Hippocampal formation (tissue), 2 donors: ENCODE data around the gene FAM120A.

Experiments used
- DNase-seq, 2 donors: peaks; one replicate each; lab custom pipeline; 2025; lab: John Stamatoyannopoulos, UW

Gene FAM120A

GRCh38 chr9:93577975-93578682 lies 126.6 kb downstream of the FAM120A start:
- no peak for DNase-seq

- DNase-seq: no peak
These were observed 127.4 kb downstream of the FAM120A start for GRCh38 chr9:93578844-93579243.

DNA sequence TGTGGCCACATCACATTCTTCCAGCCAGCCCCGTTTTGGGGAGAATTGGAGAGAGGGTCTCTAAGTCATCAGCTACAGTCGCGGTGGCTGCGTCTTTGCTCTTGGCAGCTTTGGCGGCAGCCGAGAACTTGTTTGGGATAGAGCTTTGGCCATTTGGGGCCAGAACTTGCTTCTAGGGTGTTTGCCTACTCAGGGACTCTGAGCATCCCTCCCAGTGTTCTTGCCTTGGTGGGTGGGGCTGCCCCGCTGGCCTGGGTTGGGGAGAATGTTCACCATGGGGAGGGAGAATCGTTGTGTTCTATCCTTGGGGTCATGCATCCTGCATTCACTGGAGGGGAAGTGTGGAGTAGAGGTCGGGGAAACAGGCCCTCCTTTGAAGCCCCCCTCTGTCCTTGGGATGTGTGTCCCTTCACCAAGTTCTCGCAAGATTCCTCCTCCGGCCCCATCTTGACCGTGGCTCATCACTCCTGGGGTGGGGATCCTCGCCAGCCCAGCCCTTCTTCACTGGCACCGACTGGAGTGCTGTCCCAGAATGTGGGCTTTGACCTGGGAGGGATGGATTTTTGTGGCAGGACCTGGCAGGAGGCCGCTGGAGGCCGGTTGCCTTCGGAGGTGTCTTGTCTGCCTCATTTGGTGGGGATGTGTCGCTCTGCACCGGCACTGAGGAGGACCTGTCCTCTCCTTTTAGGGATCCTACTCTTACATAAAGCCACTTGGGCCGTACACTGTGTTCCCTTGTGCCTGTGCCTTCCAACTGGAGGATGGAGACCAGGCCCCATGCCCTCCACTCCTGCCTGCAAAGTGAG lies 128.4 kb downstream of the FAM120A start:
- DNase-seq: no peak

DNA sequence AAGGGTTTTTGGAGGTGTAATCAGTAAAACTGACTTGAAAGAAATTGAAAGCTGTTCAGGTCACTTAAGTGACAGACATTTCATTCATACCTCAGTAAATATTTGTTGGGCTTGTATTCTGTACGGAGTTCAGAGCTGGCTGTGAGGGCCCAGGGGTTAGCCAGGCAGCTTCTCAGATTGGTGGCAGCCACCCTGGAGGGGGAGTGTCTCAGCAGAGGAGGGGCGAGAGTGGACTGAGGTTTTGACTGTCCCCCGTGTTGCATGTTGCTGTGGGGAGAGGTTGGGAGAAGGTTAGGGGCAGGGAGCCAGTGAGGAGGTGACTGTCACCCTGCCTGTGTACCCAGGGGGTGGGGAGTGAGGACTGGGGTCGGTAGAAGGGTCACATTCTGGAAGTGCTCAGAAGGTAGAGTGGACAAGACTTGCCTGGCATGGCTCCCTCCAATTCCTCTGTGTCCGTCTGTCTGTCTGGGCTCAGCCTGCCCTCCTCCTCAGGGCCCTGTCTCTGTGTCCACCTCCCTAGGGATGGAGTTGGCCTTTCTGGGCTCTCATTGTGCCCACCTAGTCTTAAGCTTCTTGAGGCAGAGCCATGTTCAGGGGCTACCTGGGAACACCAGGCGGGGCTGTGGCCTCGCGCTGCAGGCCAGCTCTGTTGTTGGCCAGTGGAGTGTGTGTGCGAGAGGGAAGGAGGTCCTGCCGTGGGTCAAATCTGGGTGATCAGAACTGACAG lies 129.3 kb downstream of the FAM120A start:
- no peak for DNase-seq

DNA sequence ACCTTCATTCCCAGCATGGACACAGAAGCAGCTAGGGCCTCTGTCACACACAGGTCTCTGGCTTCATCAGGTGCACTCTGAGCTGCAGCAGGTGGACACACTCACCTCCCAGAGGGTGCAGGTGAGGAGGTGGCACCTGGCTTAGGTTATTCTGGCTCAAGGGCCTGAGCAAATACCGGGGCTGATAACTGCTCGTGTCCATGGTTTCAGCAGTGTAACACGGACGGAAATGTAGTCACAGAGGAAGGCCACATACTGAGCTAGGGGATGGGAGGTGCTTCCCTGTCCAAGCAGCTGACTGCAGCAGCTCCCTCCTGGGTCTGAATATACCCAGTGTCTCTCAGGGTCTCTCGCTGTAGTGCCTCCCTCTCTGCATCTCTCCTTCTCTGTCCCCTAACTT lies 130.6 kb downstream of the FAM120A start:
- no peak for DNase-seq

DNA sequence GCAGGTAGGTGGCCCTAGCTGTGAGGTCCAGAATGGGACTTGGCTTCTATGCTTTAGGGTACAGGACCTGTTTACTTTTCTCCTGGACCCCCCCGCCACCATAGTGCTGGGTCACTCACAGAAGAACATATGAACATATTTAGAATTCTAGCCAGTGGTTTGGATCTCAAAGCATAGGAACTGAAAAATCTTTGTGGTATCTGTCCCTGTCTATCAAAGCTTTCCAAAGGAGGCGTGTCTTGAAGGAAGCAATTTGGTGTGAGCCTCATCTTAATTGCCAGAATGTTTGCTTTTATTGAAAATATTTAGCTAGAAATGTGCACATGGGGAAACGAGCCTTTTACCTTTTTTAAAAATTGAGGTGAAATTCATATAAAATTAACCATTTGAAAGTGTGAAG lies 131.1 kb downstream of the FAM120A start:
- DNase-seq: no peak

DNA sequence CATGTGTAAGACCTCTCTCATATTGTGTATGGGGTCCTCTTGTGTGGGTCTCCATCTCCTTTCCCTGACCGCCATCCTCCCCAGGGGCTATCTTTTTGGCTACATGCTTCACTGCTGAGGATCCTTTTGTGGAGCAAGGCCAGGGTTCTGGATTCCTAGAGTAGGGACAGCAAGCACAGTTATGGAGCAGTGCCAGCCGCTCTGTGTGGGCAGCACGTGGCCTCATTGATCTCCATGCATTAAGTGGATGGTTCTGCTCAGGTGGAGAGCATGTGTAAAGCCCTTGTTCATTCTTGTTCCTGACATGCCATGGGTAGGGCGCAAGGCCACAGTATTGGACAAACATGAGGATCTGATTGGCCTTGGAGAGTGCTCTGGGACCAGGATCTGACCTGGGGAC lies 133.8 kb downstream of the FAM120A start:
- DNase-seq: no peak

- no peak for DNase-seq
These were observed 134.2 kb downstream of the FAM120A start for GRCh38 chr9:93585695-93586094.

- no peak for DNase-seq
These were observed 135.0 kb downstream of the FAM120A start for GRCh38 chr9:93586290-93587057.

GRCh38 chr9:93587284-93587650 lies 135.8 kb downstream of the FAM120A start:
- no peak for DNase-seq

DNA sequence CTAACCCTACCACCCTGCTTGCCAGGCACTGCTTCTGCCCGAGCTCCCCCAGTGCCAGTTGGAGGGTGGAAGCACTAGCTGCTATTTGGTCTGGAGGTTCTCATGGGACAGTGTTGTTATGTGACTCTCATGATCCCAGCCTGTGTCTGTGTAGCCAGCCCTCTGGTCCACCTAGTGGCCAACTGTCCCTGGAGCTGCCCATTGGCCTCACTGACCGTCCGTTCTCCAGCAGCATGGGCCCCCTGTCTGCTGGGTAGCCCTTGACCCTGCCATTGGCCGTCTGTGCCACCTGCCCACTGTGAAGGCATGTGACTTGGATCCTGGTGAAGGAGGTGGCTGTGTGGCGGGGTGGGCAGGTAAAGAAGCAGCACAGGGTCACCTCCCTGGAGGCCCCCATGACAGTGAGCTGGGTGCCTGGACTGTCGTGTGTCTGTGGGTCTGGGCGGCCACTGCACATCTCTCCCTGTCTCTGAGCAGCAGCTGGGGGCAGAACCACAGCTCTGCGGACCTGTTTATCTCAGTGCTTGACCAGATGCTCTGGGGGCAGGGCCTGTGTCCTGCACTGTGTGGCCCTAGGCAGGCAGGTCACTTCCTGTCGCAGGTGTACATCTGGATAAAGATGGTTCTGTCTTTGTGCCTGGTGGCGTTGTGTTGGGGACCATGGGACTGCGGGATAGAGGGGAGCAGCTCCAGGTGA lies 136.3 kb downstream of the FAM120A start:
- DNase-seq: no peak

- DNase-seq: no peak
These were observed 137.4 kb downstream of the FAM120A start for GRCh38 chr9:93588641-93589609.

GRCh38 chr9:93589688-93590087 lies 138.2 kb downstream of the FAM120A start:
- DNase-seq: no peak

DNA sequence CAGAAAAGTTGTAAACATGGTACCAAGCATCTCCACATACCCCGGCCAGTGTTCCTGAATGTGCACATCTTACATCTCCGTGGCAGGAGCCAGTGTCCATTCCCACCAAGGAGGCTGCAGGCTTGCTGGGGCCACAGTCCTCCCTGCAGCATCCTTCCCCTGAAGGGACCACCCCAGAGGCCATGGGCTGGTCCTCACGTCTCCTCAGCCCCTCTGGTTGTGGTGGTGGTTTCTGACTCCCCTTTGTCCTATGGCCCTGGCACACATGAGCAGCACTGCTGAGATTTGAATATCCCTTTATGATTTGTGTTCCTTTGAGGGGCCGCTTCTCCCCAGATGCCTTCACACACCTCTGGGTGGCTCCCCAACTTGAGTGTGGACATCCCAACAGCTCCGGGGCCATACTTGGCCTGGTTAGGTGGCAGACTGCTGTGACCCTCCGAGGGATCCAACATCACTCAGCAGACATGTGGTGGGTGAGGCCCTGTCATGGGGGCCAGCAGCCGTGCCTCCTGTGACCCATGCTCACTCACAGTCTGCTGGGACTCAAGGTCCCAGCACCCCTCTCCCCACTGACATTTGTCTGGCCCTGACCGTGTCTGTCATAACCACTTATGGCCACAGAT lies 139.2 kb downstream of the FAM120A start:
- DNase-seq: no peak

DNA sequence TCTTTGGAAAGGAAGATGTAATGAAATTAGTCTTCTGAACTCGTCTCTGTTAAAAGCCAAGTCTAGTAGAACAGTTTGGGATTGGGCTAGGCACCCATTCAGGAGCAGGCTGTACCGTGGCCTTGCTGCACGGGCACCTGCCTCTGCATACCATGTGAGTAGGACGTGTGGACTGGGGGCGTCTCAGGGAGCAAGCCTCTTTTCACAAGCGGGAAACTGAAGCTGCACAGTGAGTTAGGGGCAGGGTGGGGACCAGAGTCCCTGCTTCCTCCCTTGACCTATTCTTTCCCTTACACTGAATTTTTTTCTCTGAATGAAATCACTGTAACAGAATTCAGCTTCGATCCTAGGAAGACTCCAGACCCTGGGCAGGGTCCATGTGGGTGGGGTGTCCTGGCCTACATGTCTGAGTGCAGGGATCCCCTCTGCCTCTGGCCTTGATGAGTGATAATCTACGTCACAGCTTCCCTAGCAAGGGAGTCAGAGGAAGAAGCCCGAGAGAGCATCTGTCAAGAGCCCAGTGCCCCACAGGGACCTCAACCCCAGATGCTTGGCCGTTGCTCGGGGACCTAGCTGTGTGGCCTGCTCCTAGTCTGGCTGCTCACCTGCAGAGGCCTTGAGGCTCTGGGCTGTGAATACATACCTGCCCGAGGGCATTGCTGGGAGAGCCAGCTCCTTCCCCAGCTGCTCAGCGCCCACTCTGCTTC lies 140.0 kb downstream of the FAM120A start:
- no peak for DNase-seq

GRCh38 chr9:93592008-93592642 lies 140.6 kb downstream of the FAM120A start:
- DNase-seq: no peak

DNA sequence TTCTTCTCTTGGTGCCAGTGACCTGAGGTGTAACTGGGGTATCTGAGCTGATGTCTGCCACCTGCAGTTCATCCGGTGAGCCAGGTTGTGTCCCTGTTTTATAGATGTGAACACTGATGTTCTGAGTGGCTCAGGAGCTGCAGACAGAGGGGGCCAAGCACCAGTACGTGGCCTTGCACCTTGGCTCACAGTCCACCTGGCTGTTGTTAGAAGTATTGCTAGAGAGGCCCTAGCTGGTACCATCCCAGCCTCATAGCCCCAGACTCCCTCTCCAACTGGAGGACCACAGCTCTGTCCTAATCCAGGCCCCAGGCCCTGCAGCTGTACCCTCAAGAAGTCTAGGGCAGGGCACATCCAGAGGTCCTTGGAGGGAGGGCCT lies 141.1 kb downstream of the FAM120A start:
- no peak for DNase-seq

DNA sequence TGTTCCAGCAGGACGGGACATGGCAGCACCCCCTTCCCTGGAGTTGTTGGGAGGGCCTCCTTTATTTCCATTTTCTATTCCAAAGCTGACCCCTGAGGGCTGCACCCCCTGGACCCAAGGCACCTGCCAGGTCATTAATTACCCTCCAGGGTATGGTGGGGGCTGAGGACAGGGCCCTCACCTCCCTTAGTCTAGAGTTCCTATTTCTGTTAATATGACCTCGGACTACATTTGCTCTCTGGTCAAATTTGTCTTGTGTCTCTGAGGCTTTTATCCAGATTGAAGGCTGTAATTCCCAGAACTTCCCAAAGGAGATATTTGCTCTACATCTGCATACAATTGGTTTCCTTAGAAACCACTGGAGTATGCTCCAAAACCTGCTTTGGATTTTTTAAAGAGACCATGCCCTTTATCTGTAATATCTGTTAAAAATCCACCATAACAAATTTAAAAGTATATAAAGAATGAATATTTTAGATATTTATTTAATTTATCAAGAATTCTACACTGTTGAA lies 141.7 kb downstream of the FAM120A start:
- no peak for DNase-seq
